Muscle layer of duodenum (tissue), 2 donors: ENCODE results near the gene HSP90AA1.

Experiments used
- H3K27ac ChIP-seq: one replicate; pipeline ENCODE4 v1.7.0; 2013; ENCODE audit warnings: mild to moderate bottlenecking, low read length
- H3K27me3 ChIP-seq: one replicate; pipeline ENCODE4 v1.7.0; 2013; ENCODE audit warnings: low read depth, mild to moderate bottlenecking, control low read depth, low read length
- H3K36me3 ChIP-seq, 2 donors: one replicate each; pipeline ENCODE4 v1.7.0; 2013; ENCODE audit warnings: low read length in 2 of 2, control low read depth in 1 of 2, mild to moderate bottlenecking in 1 of 2; ENCODE audit not compliant: insufficient read depth in 2 of 2, control insufficient read depth in 1 of 2
- H3K4me1 ChIP-seq, 2 donors: one replicate each; pipeline ENCODE4 v1.7.0; 2013; ENCODE audit warnings: low read length in 2 of 2, mild to moderate bottlenecking in 2 of 2, control low read depth in 1 of 2, moderate library complexity in 1 of 2; ENCODE audit not compliant: insufficient read depth in 2 of 2, control insufficient read depth in 1 of 2
- H3K4me3 ChIP-seq, 2 donors: one replicate each; pipeline ENCODE4 v1.7.0; 2013; ENCODE audit warnings: low read length in 2 of 2, low read depth in 1 of 2, mild to moderate bottlenecking in 1 of 2
- H3K9me3 ChIP-seq, 2 donors: one replicate each; pipeline ENCODE4 v1.7.0; 2013; ENCODE audit warnings: low read length in 2 of 2, control low read depth in 1 of 2, mild to moderate bottlenecking in 1 of 2; ENCODE audit not compliant: control insufficient read depth in 1 of 2
- donor health status: healthy.

Gene HSP90AA1

GRCh38 chr14:102050026-102050405 is 36.8 kb downstream of the HSP90AA1 start:
- Histone ChIP-seq H3K27me3 (no peaks in the 10 kb centered on the region), H3K36me3 (peaks cover 39 to 57% of the 10 kb centered on the region in 2 donors), H3K27ac (no peak overlapping the region), H3K4me3 (no peak overlapping the region), H3K4me1 (peaks cover 0 to 9% of the 10 kb centered on the region in 2 donors), H3K9me3 (no peaks in the 10 kb centered on the region)

DNA sequence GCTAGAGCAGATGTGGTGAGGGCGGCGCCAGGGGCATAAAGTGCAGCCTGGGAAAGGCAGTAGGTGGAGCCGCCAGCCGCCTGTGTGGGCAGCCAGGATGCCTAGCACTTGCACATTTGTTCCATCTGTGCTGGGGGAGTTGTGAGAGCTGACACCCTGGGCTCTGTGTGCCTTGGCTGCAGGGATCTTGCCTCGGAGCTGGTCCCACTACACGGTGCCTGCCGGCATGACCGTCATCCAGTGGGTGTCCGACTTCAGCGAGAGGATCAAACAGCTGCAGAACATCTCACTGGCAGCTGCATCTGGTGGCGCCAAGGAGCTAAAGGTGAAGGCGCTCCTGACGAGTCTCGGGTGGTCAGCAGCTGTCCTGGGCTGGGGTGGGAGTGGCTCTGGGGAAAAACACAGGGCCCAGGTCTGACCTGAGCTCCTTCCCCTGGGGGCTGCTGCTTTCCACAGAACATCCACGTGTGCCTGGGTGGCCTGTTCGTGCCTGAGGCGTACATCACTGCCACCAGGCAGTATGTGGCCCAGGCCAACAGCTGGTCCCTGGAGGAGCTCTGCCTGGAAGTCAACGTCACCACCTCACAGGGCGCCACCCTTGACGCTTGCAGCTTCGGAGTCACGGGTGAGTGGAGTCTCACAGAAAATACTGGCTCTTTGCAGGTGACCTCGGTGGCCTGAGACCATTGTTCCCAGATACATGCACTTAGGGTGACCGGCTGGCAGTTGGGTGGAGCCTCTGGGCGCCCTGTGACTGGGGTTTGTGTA is 37.4 kb downstream of the HSP90AA1 start:
- Histone ChIP-seq H3K9me3 (no peaks in the 10 kb centered on the region), H3K36me3 (peaks cover 45 to 63% of the 10 kb centered on the region in 2 donors), H3K27ac (no peak overlapping the region), H3K4me3 (no peak overlapping the region), H3K4me1 (peaks cover 0 to 8% of the 10 kb centered on the region in 2 donors), H3K27me3 (no peaks in the 10 kb centered on the region)

GRCh38 chr14:102047808-102048540 is 38.9 kb downstream of the HSP90AA1 start:
- Histone ChIP-seq H3K4me1 (peaks cover 0 to 8% of the 10 kb centered on the region in 2 donors), H3K4me3 (no peak overlapping the region), H3K27me3 (no peaks in the 10 kb centered on the region), H3K27ac (no peak overlapping the region), H3K36me3 (peaks cover 58 to 77% of the 10 kb centered on the region in 2 donors), H3K9me3 (no peaks in the 10 kb centered on the region)

DNA sequence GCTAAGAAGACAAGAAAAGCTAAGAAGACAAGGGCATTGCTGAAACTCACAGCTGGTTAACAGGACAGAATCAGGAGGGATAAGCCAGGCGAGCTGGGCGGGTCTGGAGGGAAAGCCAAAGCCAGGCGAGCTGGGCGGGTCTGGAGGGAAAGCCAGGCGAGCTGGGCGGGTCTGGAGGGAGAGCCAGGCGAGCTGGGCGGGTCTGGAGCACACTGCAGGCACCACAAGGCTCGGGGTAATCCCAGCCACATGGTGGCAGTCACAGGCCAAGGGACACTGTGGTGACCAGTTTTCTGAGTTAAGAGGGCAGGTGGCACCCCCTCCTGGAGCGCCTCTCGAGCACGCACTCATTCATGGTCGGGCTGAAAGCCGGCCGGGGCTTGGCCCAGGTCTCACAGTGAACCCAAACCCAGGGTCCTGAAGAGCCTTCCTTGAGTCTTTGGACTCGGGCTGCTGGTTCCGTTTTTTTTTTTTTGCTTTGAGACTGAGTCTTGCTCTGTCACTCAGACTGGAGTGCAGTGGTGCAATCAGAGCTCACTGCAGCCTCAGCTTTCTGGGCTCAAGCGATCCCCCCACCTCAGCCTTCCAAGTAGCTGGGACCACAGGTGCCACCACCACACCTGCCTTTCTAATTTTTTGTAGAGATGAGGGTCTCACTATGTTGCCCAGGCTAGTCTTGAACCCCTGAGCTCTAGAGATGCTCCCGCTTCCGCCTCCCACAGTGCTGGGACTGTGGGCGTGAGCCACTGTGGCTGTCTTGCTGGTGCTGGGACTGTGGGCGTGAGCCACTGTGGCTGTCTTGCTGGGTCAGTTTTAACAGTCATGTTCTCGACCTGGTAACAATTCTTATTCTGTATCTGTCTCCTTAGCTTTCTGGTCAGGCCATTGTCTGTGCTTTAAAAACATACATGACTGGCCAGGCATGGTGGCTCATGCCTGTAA is 40.2 kb downstream of the HSP90AA1 start:
- H3K27ac ChIP-seq, result no peak overlapping the region
- H3K9me3 ChIP-seq, result no peaks in the 10 kb centered on the region
- H3K36me3 ChIP-seq, result peaks cover 65 to 79% of the 10 kb centered on the region in 2 donors
- peaks cover 0 to 8% of the 10 kb centered on the region in 2 donors for H3K4me1 ChIP-seq
- H3K4me3 ChIP-seq, result no peak overlapping the region
- H3K27me3 ChIP-seq, result no peaks in the 10 kb centered on the region

- Histone ChIP-seq H3K4me1 (peaks cover 0 to 8% of the 10 kb centered on the region in 2 donors), H3K9me3 (no peaks in the 10 kb centered on the region), H3K4me3 (no peak overlapping the region), H3K27me3 (no peaks in the 10 kb centered on the region), H3K36me3 (peaks cover 68 to 80% of the 10 kb centered on the region in 2 donors), H3K27ac (no peak overlapping the region)
These were observed 42.3 kb downstream of the HSP90AA1 start for GRCh38 chr14:102044566-102044965.

DNA sequence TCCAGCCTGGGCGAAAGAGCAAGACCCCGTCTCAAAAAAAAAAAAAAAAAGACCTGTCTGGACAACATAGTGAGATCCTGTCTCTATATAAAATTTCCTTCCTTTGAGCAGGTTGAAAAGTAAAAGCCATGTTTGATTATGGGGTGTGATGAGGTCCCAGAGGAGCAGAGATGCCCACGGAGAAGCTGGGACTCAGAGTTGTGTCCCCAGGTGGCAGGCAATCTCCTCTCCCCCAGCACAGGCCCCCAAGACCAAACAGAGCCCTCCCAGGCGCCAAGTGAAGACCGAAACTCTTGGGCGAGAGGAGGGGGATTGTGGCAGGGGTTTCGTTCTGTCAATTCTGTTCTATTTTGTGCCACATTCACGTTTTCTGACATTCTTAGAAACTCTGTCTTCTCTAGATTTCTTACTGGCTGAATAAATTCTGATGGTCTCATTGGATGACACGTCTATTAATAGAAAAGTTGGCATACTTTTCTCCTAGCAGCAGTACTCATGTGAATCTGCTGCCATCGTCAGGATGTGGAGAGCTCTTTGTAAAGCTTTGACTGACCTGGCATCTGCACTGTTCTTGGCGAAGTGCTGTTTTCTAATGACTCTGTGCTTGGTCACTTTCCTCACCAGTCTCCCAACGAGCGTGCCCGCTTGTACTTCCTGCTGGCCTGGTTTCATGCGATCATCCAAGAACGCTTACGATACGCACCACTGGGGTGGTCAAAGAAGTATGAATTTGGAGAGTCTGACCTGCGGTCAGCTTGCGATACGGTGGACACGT is 43.4 kb downstream of the HSP90AA1 start:
- H3K9me3 ChIP-seq, result no peaks in the 10 kb centered on the region
- peaks cover 68 to 80% of the 10 kb centered on the region in 2 donors for H3K36me3 ChIP-seq
- no peak overlapping the region for H3K27ac ChIP-seq

DNA sequence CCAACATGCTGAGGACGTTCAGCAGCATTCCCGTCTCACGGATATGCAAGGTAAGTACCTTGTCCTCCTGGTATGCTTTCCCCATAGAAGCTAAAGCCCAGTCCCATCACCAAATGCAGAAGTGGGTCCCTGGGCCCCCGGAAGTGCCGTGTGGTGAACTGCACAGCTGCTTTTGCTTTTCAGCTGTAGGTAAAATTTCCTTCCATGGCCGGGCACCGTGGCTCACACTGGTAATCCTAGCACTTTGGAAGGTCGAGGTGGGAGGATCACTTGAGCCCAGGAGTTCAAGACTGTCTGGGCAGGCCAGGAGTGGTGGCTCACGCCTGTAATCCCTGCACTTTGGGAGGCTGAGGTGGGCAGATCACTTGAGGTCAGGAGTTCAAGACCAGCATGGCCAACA is 44.1 kb downstream of the HSP90AA1 start:
- no peaks in the 10 kb centered on the region for H3K9me3 ChIP-seq
- H3K36me3 ChIP-seq, result peaks cover 66 to 80% of the 10 kb centered on the region in 2 donors
- no peak overlapping the region for H3K27ac ChIP-seq
- peaks cover 0 to 8% of the 10 kb centered on the region in 2 donors for H3K4me1 ChIP-seq
- no peaks in the 10 kb centered on the region for H3K27me3 ChIP-seq
- H3K4me3 ChIP-seq, result no peak overlapping the region

More for the DNA sequence above, 43.4 kb downstream of the HSP90AA1 start:
- no peaks in the 10 kb centered on the region for H3K27me3 ChIP-seq
- no peak overlapping the region for H3K4me3 ChIP-seq
- peaks cover 0 to 8% of the 10 kb centered on the region in 2 donors for H3K4me1 ChIP-seq

- Histone ChIP-seq H3K27ac (no peak overlapping the region), H3K36me3 (peaks cover 85 to 94% of the 10 kb centered on the region in 2 donors), H3K9me3 (no peaks in the 10 kb centered on the region), H3K4me3 (no peak overlapping the region), H3K27me3 (no peaks in the 10 kb centered on the region), H3K4me1 (no peaks in the 10 kb centered on the region)
These were observed 46.7 kb downstream of the HSP90AA1 start for GRCh38 chr14:102040153-102040552.

DNA sequence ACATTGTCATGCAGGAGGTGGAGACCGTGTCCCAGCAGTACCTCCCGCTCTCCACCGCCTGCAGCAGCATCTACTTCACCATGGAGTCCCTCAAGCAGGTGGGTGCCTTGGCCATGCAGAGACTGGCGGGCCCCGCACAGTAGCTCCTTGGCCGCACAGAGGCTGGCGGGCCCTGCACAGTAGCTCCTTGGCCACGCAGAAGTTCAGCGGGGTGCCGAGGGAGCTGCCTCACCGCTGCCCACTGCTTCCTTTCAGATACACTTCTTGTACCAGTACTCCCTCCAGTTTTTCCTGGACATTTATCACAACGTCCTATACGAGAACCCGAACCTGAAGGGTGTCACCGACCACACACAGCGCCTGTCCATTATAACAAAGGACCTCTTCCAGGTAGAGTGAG is 47.7 kb downstream of the HSP90AA1 start:
- Histone ChIP-seq H3K9me3 (no peaks in the 10 kb centered on the region), H3K27me3 (no peaks in the 10 kb centered on the region), H3K27ac (no peak overlapping the region), H3K4me3 (no peak overlapping the region), H3K36me3 (peaks cover 80 to 94% of the 10 kb centered on the region in 2 donors), H3K4me1 (no peaks in the 10 kb centered on the region)

DNA sequence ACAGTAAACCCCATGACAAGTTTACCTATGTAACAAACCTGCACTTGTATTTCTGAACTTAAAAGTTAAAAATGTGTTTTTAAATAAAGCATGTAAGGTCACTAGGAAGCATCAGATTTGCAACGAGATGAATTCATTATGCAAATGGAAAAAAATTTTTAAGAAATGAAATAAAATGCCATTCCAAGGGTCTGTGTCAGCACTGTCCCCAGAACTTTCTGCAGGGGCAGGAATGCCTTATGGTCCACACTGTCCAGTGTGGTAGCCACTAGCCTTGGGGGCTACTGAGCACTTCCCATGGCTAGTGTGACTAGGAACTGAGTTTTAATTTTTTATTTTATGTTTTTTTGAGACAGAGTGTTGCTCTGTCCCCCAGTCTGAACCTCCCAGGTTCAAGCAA is 49.2 kb downstream of the HSP90AA1 start:
- Histone ChIP-seq H3K9me3 (no peaks in the 10 kb centered on the region), H3K27me3 (no peaks in the 10 kb centered on the region), H3K27ac (no peak overlapping the region), H3K4me1 (no peaks in the 10 kb centered on the region), H3K36me3 (peaks cover 83 to 95% of the 10 kb centered on the region in 2 donors), H3K4me3 (no peak overlapping the region)
